GM12872 (cell line): ENCODE results near the gene AGBL3.

ENCODE experiments used
- TF ChIP-seq, protein P1 (sequence below): IDR thresholded peaks from 3 replicates; pipeline ENCODE4 v1.5.1; 2011; ENCODE audit warnings: low read depth, mild to moderate bottlenecking, low read length, moderate library complexity; ENCODE audit not compliant: insufficient read depth

Gene AGBL3

DNA sequence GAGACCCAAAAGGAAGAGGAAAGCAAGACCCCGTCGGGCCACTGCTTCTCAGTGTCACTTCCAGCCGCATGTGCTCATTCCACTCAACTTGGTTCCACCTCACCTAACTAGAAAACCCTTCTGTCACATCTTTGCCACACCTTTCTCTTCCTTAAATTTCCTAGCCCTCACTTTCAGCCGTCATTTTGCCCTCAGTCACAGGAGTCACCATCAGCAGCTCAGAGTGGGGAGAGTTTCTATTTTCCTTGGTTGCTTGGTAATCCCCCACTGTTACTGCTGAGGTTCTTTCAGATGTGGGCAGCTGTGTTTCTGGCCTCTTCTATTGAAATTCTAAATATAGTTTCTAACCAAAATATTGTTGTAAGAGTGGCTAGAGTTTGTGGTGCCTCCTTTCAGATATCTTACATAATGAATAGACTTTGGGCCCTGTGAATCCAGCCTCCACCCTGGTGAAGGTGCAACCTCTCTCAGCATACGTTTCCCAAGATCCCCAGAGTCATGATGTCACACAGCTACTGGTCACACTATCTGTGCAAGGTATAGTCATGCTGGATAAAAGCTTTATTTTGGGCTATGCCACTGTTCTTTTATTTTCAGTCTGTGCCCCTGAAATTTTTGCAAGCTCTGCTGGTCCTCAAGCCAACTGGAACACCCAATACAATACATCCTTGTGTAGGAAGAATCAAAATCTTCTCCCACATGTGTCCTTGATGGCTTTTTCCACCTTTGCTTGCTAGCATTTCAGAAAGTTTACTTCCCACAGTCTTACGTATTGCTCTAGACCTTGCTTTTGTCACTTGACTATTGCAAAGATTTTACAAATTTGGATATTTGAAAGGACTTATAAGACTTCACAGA, 9.2 kb downstream of the AGBL3 start:
- TF ChIP-seq, protein P1, sequence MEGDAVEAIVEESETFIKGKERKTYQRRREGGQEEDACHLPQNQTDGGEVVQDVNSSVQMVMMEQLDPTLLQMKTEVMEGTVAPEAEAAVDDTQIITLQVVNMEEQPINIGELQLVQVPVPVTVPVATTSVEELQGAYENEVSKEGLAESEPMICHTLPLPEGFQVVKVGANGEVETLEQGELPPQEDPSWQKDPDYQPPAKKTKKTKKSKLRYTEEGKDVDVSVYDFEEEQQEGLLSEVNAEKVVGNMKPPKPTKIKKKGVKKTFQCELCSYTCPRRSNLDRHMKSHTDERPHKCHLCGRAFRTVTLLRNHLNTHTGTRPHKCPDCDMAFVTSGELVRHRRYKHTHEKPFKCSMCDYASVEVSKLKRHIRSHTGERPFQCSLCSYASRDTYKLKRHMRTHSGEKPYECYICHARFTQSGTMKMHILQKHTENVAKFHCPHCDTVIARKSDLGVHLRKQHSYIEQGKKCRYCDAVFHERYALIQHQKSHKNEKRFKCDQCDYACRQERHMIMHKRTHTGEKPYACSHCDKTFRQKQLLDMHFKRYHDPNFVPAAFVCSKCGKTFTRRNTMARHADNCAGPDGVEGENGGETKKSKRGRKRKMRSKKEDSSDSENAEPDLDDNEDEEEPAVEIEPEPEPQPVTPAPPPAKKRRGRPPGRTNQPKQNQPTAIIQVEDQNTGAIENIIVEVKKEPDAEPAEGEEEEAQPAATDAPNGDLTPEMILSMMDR = no peak

DNA sequence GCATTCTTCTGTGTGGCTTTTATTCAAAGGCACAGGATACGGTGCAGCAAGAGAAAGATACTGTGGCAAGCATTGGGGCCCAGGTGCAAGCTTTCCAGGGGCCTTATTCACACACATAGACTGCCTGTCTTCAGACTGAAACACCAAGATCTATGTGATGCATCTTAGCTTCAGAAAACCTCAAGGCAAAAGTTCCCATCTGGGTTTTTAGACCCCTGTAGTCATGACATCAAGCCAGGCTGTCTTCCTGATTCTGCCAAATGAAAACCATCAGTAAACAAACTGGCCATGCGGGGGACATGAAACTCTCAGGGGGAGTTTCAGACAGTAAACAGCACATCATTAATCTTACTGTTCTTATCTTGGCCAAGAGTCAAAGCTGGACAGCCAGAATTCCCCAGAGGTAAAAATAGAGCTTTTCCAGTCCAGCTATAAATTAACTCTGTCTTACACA, 9.8 kb downstream of the AGBL3 start:
- TF ChIP-seq, protein P1 = no peak

DNA sequence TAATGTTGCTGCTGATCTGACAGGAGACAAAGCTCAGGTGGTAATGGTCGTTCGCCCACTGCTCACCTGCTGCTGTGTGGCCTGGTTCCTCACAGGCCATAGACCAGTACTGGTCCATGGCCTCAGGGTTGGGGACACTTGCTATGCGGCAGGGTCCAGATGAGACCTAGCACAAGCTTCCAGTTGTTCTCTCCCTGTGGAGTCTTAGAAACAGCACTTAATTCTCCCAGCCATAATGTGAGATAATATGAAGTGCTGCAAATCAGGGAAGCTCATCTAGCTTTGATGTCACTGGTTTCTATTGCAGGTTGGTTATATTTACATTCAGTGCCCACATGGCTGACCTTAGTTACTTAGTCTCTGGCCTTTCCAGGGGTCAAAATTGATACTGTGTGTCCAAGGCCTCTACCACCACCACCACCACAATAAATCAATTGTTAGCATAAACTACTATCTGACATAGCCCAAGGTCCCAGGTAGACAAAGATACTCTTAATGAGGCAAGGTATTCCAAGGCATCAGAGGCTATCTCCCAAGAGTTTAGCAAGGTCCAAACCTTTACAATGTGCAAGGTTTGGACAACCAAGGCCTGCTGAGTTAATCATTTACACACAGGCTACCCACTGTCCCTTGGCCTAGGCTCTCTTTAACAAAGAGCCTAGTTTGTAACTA, 11.0 kb downstream of the AGBL3 start:
- TF ChIP-seq, protein P1 = no peak

DNA sequence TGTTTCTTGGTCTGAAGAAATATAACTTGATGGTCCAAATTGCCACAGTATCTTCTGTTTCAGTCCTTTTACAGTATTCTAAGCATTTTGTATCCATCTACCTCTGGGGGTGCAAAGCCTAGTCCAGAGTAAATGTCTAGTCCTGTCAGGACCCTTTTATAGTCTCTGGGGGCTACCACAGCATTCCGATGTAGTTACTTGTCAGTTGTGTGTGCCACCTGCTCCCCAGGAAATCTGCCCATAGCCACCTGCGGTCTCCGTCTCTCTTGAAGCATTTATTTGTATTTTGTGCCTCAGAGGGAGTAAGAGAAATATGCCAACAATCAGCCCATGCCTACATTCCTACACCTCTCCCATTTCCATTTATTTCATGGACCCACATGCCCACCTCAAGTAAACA, 12.8 kb downstream of the AGBL3 start:
- TF ChIP-seq, protein P1 = no peak

DNA sequence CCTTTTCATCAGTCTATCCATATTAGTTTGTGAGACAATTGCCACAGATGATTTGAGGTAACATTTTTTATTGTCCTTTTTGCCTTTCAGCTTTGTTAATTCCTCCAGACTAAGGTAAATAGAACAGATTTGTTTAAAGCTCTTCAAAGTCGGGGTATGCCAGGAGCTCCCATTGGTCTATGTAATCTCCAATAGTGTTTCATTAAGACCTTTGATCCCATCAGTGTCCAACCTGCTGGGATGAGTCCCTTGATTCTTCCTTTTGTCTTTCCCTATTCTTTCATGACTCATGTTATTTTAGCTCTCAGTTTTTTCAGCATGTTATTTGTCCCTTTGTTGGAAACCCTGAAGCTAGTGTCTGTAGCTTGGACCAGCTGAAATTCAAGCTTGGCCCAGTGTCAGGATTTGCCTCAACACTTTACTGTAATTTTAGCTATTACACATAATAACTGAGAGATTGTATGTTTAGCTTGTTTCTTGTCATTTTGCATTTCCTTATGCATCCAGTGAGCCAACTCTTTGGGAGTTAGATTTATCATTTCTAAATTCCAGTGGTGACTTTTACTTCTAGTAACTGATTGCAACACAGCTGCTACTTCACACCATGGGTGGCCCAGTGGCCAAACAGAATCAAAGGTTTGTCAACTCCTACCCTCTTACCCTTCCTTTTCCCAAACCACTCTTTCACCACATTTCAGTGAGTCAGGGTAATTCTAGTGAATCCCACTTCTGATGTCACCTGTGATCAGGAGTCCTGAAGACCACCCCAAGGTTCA, 15.3 kb downstream of the AGBL3 start:
- TF ChIP-seq, protein P1 = no peak

DNA sequence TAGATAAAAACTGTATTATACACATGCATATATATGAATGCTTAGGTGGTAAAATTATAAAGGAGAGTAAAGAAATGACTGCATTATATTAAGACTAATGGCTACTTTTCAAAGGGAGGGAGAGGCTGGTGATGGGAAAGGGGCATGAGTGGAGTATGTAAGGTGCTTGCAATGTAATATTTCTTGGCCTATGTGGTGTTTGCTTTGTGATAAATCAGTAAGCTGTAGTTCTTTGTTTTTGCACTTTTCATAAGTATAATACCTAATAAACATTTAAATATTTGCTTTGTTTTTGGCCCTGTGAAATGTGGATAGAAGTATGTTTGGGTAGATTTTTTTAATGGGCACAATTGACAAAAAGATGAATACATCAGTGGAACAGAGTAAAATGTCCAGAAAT, 25.9 kb downstream of the AGBL3 start:
- TF ChIP-seq, protein P1 = no peak

DNA sequence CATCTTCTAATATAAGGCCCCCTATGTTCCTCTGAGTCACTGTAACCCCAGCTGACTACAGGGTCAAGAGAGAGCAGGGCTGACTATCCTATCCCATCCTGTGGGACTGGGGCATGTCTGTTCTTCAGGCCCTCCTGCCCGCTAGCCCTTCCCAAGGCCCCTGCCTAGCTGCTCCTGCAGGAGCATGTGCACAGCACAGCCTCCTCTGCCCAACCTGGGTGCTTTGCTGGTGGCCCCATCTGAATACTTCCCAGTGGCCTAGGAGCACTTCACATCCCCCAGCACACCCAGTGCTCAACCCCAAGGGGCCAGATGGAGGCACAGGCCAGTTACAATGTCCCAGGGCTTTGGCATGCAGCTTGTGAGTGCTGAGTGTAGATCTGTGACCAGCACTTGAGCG, 37.3 kb downstream of the AGBL3 start:
- TF ChIP-seq, protein P1 = no peak
